SU-DHL-6 (cell line): Measurements from ENCODE around the gene SPNS2.

ENCODE experiments used
- H2AFZ ChIP-seq: fragments of 200-600 bp; sonication (generic); 2 replicates; pipeline ENCODE4 v1.6.1; 2014; ENCODE audit warnings: low read depth, mild to moderate bottlenecking, moderate library complexity, mixed read lengths, antibody characterized with exemption, low read length; ENCODE audit not compliant: severe bottlenecking
- H3F3A ChIP-seq: fragments of 200-600 bp; shearing (Covaris generic); 2 replicates; pipeline ENCODE4 v1.6.0; 2016; ENCODE audit warnings: antibody characterized with exemption, mild to moderate bottlenecking; ENCODE audit not compliant: insufficient read depth
- H3K27ac ChIP-seq: fragments of 200-600 bp; sonication (generic); 2 replicates; pipeline ENCODE4 v1.5.1; 2016; ENCODE audit warnings: low read depth, mild to moderate bottlenecking, low read length, moderate library complexity, mixed read lengths
- H3K27me3 ChIP-seq: fragments of 200-600 bp; sonication (generic), shearing (Covaris generic); 2 replicates; pipeline ENCODE4 v1.6.0; 2014; ENCODE audit warnings: mild to moderate bottlenecking, low read length
- H3K36me3 ChIP-seq: fragments of 200-600 bp; sonication (generic); 2 replicates; pipeline ENCODE4 v1.6.1; 2014; ENCODE audit warnings: mild to moderate bottlenecking, low read length, mixed read lengths
- H3K4me2 ChIP-seq: fragments of 300-600, 200-600 bp; shearing (Covaris generic), sonication (generic); 2 replicates; pipeline ENCODE4 v1.6.0; 2014; ENCODE audit warnings: low read length, low read depth, mild to moderate bottlenecking; ENCODE audit not compliant: poor library complexity, severe bottlenecking
- H3K4me3 ChIP-seq: fragments of 200-600 bp; sonication (generic); 2 replicates; pipeline ENCODE4 v1.5.1; 2014; ENCODE audit warnings: antibody characterized with exemption, low read length, mild to moderate bottlenecking, mixed read lengths; ENCODE audit not compliant: insufficient read depth, poor library complexity, severe bottlenecking
- H3K79me2 ChIP-seq: fragments of 200-600 bp; sonication (generic); 2 replicates; pipeline ENCODE4 v1.6.1; 2014; ENCODE audit warnings: mild to moderate bottlenecking, low read length, moderate library complexity; ENCODE audit not compliant: insufficient read depth
- H3K9ac ChIP-seq: fragments of 200-600 bp; sonication (generic); 2 replicates; pipeline ENCODE4 v1.7.0; 2014; ENCODE audit warnings: mild to moderate bottlenecking, low read length
- H3K9me2 ChIP-seq: fragments of 200-600 bp; sonication (generic); replicated peaks from 2 replicates; pipeline ENCODE4 v1.6.1; 2014; ENCODE audit warnings: low read length; ENCODE audit not compliant: insufficient read depth
- H3K9me3 ChIP-seq: fragments of 200-600 bp; sonication (generic); 2 replicates; pipeline ENCODE4 v1.6.1; 2014; ENCODE audit warnings: low read length, mixed read lengths; ENCODE audit not compliant: insufficient read depth
- H4K20me1 ChIP-seq: fragments of 200-600 bp; sonication (generic); 2 replicates; pipeline ENCODE4 v1.6.1; 2014; ENCODE audit warnings: low read depth, mild to moderate bottlenecking, antibody characterized with exemption, low read length, moderate library complexity, mixed read lengths
- CTCF ChIP-seq: fragments of 200-600 bp; sonication (generic); IDR thresholded peaks from one replicate; pipeline ENCODE4 v1.5.1; 2017; ENCODE audit warnings: antibody characterized with exemption, mild to moderate bottlenecking, low read length, moderate library complexity; ENCODE audit not compliant: insufficient read depth, poor library complexity, severe bottlenecking
- EZH2phosphoT487 ChIP-seq: fragments of 200-600 bp; sonication (generic), shearing (Covaris generic); conservative IDR thresholded peaks from 2 replicates; pipeline ENCODE4 v1.6.1; 2018; ENCODE audit warnings: mild to moderate bottlenecking, antibody characterized with exemption, low read length, moderate library complexity, mixed read lengths

SPNS2 gene

GRCh38 chr17:4565209-4566141, 66.8 kb downstream of the SPNS2 start:
- H3K27me3 ChIP-seq = no peaks in the 10 kb centered on the region
- no peaks in the 10 kb centered on the region for H4K20me1 ChIP-seq
- no peak overlapping the region for H3K27ac ChIP-seq
- no peaks in the 10 kb centered on the region for H3K36me3 ChIP-seq
- peak overlapping the region; percentile 33 for H3K4me2 ChIP-seq
- no peak overlapping the region for H3K4me3 ChIP-seq
- H2AFZ ChIP-seq = peak overlapping the region; percentile 83
- H3F3A ChIP-seq = no peaks in the 10 kb centered on the region
- H3K9ac ChIP-seq = peak overlapping the region; percentile 41; the same call in 1 of the 2 replicates
- no peaks in the 10 kb centered on the region for H3K9me2 ChIP-seq
- no peaks in the 10 kb centered on the region for H3K9me3 ChIP-seq
- H3K79me2 ChIP-seq = no peaks in the 10 kb centered on the region
- TF ChIP-seq CTCF (peak; percentile 94), EZH2phosphoT487 (no peak)

- H3K9me3 ChIP-seq = no peaks in the 10 kb centered on the region
- H2AFZ ChIP-seq = no peak overlapping the region
- no peaks in the 10 kb centered on the region for H3K27me3 ChIP-seq
- no peaks in the 10 kb centered on the region for H3K36me3 ChIP-seq
- H3K79me2 ChIP-seq = no peaks in the 10 kb centered on the region
- H3K9me2 ChIP-seq = no peaks in the 10 kb centered on the region
- TF ChIP-seq EZH2phosphoT487 (no peak), CTCF (peak; percentile 85)
- no peak overlapping the region for H3K4me3 ChIP-seq
- H3F3A ChIP-seq = no peaks in the 10 kb centered on the region
- H3K4me2 ChIP-seq = no peak overlapping the region
- H3K9ac ChIP-seq = no peak overlapping the region
- no peak overlapping the region for H3K27ac ChIP-seq
- H4K20me1 ChIP-seq = no peaks in the 10 kb centered on the region
Observed at GRCh38 chr17:4566785-4567184, 68.1 kb downstream of the SPNS2 start.

- Histone ChIP-seq H3K27ac (no peak overlapping the region), H3K4me3 (no peak overlapping the region), H3K9me2 (no peaks in the 10 kb centered on the region), H3K27me3 (no peaks in the 10 kb centered on the region), H3F3A (no peaks in the 10 kb centered on the region), H3K4me2 (no peak overlapping the region), H3K9ac (no peak overlapping the region), H3K36me3 (no peaks in the 10 kb centered on the region), H2AFZ (no peak overlapping the region), H3K9me3 (no peaks in the 10 kb centered on the region), H4K20me1 (no peaks in the 10 kb centered on the region), H3K79me2 (no peaks in the 10 kb centered on the region)
- TF ChIP-seq CTCF (no peak), EZH2phosphoT487 (no peak)
Observed at GRCh38 chr17:4569591-4569990, 70.9 kb downstream of the SPNS2 start.
